GM19467 (cell line): ENCODE results near the gene USP30.
"Not testable (repeated sequence)": the region's sequence is repeated elsewhere in the genome, so short reads cannot be mapped to it uniquely, and the experiment has no call there.

Experiments used
- ATAC-seq: cut with Tn5 transposase; IDR thresholded peaks from one replicate; pipeline ENCODE4 v1.9.1; 2021; ENCODE audit warnings: mild to moderate bottlenecking, moderate library complexity; ENCODE audit not compliant: unreplicated experiment

Gene USP30, protein sequence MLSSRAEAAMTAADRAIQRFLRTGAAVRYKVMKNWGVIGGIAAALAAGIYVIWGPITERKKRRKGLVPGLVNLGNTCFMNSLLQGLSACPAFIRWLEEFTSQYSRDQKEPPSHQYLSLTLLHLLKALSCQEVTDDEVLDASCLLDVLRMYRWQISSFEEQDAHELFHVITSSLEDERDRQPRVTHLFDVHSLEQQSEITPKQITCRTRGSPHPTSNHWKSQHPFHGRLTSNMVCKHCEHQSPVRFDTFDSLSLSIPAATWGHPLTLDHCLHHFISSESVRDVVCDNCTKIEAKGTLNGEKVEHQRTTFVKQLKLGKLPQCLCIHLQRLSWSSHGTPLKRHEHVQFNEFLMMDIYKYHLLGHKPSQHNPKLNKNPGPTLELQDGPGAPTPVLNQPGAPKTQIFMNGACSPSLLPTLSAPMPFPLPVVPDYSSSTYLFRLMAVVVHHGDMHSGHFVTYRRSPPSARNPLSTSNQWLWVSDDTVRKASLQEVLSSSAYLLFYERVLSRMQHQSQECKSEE

DNA sequence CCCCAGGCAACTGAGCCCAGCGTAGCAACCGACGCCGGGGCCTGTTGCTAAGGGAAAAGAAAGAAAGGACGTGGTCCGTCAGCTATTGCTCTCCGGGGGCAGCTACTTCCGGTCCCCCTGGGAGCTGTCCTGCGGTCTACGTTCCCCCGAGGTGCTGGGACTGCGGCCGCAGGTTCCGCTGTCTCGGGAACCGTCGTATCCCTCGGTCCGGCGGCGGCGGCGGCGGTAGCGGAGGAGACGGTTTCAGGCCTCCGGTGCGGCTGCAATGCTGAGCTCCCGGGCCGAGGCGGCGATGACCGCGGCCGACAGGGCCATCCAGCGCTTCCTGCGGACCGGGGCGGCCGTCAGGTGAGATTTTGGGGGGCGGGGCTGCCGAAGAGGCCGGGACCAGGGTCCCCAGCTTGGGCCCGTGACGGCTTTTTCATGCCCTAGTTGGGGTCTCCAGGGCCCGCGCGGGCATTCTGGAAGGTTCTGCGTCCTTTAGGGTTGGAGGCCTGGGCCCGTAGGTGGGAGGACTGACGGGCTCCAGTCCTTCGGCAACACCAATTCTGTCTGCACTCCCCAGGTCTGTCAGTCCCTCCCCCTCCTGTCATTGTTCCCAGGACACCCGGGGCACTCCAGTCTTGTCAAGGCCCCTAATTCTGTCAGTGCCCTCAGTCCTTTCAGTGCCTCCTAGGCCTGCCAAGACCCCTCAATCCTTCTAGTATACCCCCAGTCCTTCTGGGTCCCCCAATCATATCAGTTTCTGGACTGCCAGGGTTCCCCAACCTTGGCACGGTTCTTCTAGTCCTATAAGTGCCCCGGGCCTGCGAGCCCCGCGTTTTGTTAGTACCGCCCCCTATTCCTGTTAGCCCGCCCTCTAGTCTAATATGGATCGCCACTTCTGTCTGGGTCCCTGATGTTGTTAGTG is at the start of gene USP30:
USP30 (plus strand) TSS at position 163 of the 910 bp plus-strand sequence; CDS start at position 266, 103 bp downstream.
- ATAC-seq = peak; percentile 54

DNA sequence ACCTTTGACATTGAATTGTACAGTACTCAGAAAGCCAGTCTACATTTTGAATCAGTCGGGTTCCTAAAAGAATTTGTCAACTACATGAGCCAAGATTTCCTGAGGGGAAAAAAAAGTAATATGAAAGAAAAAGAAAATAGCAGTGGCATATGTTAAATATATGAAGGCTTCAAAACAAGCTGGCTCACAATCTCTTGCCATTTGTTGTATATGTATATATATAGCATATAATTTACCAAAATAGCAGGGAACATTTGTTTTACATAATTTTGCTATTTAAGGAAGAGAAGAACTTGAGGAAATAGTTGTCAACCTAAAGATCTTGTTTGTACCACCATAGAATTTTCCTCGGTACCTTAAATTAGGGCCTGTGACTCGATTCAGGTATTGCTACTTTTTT is 48.4 kb upstream of the USP30 start:
- ATAC-seq = no peak

DNA sequence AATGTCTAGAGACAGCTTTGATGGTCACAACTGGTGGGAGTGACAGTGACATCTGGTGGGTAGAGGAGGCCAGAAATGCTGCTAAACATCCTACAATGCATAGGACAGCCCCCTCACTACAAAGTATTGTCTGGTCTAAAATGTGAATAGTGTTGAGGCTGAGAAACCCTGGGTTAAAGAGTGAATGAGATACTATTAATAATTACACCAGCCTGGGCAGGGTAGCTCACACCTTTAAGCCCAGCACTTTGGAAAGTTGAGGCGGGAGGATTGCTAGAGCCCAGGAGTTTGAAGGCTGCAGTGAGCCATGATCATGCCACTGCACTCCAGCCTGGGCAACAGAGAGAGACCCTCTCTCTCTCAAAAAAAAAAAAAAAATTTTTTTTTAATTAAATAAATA is 42.6 kb upstream of the USP30 start:
- ATAC-seq = no peak

DNA sequence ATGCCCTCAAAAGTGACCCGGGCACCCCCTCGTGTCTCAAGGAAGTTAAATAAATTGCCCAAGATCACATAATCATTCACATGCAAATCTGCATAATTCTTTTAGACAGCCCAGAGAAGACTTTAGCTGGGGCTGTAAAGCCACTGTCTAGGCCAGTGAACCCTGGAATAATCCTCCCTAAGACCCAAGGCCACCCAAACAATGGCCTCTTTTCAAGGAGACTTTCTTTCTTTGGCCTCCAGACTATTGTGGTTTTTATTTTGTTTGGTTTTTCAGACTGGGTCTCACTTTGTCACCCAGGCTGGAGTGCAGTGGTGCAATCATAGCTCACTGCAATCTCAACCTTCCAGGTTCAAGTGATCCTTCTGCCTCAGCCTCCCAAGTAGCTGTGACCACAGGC is 42.1 kb upstream of the USP30 start:
- ATAC-seq = no peak

DNA sequence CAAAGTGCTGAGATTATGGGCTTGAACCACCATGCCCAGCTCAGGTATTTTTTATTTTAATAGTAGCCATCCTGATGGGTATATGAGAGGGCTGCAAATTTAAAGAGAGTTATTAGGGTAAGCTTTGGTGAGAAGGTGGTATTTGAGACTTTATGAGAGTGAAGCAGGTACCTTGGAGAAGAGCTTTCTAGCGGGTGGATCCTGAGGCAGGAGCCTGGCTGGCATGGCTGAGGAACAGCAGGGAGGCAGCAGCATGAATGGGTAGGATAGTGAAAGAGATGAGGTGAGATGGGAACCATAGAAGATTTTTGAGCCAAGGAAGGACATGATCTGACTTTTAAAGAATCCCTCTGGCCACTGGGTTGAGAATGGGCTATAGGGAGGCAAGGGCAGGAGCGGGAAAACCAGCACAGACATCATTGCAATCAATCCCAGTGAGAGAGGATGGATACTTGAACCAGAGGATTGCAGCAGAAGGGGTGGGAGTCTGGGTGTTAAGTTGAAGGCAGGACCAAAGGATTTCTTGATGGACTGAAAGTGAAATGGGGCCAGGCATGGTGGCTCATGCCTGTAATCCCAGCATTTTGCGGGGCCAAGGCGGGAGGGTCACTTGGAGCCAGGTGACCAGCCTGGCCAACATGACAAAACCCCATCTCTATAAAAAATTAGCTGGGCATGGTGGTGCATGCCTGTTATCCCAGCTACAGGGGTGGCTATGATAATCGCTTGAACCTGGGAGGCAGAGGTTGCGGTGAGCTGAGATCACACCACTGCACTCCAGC is 37.2 kb upstream of the USP30 start:
- ATAC-seq = no peak

DNA sequence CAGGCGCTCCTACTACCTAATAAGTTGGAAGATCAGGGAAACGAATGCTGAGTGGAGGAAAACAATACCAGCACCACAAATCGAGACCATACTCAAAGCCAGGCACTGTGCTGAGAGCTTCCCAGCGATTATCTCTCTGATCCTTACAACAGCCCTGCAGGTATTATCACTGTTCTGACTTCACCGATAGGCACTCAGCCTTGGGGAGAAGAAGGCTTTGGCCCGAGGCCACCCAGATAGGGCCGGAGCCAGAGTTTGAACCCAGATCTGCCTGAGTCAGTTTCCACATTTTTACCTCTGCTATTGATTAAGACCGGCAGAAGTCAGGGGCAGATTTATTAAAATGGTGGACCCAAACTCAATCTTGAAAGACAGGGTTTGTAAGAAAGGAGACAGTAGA is 36.4 kb upstream of the USP30 start:
- no peak for ATAC-seq

DNA sequence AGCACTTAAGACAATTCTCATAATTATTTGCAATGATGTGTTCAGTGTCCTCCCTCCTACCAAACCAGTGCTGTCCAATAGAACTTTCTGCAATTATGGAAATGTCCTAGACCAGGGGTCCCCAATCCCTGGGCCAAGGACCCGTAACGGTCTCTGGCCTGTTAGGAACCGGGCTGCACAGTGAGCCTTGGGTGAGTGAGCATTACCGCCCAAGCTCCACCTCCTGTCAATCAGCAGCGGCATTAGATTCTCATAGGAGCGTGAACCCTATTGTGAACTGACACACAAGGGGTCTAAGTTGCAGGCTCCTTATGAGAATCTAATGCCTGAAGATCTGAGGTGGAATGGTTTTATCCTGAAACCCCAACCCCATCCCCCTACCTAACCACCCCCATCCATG is 35.4 kb upstream of the USP30 start:
- no peak for ATAC-seq

DNA sequence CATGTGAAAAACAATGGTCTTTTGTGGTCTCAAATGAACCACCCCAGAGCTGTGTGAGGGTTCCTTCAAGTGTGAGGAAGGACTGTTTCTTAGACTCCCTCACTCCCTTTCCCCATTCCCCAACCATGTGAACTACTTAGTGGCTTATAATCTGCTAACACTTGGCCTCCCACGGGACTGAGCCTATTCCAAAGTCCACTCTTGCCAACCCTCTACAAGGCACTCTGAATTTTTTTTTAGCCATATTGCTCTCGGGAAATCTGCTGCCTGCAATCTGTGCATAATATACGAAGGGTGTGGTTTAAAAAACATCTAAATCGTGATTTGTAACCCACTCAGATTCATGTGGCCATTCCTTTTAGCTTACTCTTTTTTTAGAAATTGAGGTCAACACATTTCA is 34.1 kb upstream of the USP30 start:
- no peak for ATAC-seq

DNA sequence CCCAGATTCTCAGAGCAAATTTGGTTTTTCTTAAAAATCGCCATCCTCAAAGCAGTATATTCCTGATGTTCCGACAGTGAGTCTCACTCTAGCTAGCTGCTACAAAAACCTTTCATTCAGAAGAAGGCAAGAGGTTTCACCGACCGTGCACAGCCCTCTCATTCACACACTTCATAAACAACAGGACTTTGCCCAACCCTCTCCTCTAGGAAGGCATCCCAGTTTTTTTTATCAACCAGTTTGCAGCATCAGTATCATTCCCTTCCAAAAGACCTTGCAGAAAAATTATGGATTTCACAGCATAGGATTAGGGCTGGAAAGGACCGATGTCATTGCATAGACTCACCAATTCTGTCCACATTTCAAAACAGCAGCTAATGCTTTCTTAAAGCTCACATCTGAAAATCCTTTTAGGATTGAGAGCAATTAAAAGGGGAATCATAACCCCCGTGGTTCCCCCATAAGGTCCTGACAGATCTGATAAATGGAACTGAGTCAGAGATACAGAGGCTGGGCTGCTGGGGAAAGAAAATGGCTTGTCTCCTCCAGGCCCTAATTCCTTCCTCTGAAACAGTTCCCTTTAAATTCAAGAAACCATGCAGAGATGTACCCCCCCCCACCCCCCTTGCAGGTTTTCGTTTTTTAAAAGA is 32.1 kb upstream of the USP30 start:
- no peak for ATAC-seq

DNA sequence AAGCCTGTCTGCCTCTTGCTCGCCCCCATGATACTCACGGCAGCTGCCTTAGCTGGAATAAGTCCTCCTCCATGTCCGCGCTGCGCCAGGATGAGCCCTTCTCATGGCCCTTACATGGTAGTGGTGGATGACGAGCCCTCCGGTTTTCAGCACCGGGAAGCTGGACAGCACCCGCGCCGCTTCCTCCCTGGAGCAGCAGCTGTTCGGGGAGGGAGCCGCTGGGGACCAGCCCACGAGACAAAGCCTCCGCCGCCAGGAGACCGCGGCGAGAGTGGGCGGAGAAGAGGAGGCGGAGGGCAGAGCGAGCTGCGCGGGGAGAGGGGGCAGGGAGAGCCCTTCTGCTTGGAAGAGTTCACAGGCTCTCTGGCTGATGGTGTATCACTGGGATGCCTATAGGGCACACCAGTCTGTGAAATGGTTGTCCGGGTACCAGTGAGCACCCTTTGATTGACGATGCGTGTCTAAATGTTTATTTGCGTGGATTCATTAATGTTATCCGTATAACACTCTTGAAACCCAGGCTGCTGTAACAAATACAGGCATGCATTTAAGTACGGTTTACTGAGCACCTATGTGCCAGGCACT is 31.5 kb upstream of the USP30 start, which contains the start of gene SVOP:
SVOP (minus strand) TSS at position 273 of the 585 bp plus-strand sequence; CDS start at position 73, 200 bp downstream.
- ATAC-seq = no peak

DNA sequence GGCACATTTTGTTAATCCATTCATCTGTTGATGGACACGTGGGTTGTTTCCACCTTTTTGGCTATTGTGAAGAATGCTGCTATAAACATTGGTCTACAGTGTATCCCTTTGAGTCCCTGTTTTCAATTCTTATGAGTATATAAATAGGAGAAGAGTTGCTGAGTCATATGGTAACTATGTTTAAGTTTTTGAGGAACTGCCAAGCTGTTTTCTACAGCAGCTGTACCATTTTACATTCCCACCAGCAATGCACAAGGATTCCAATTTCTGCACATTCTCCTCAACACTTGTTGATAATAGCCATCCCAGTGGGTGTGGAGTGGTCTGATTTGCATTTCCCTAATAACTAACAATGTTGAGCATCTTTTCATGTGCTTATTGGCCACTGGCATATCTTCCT is 24.6 kb upstream of the USP30 start:
- no peak for ATAC-seq

DNA sequence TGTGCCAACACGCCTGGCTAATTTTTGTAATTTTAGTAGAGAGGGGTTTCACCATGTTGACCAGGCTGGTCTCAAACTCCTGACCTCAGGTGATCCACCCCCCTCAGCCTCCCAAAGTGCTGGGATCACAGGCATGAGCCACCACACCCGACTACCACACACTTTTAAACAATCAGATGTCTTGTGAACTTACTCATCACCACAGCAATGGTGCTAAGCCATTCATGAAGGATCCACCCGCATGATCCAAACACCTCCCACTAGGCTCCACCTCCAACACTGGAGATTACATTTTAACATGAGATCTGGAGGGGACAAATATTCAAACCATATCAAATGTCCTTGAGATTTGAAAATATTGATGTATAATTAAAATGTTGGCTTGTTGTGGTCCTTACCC is 23.8 kb upstream of the USP30 start:
- not testable (repeated sequence) for ATAC-seq

DNA sequence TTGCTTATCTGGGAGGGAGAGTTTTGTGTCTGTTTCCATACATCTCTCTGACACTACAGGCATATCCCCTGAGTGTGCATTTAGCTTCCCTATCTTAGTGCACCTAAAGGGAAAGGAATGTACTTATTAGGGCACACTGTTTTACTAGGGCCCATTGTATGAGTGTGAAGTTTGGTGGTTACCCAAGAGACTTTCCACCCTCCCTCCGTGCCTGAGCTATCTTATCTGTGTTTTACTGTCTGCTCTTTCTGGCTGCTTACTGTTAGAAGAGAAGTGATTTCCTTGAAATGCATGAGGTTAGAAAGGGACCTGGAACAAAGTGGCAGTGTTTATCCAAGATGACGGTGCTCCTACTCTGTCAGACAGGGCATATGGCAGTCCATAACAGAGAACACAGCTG is 23.0 kb upstream of the USP30 start:
- no peak for ATAC-seq

DNA sequence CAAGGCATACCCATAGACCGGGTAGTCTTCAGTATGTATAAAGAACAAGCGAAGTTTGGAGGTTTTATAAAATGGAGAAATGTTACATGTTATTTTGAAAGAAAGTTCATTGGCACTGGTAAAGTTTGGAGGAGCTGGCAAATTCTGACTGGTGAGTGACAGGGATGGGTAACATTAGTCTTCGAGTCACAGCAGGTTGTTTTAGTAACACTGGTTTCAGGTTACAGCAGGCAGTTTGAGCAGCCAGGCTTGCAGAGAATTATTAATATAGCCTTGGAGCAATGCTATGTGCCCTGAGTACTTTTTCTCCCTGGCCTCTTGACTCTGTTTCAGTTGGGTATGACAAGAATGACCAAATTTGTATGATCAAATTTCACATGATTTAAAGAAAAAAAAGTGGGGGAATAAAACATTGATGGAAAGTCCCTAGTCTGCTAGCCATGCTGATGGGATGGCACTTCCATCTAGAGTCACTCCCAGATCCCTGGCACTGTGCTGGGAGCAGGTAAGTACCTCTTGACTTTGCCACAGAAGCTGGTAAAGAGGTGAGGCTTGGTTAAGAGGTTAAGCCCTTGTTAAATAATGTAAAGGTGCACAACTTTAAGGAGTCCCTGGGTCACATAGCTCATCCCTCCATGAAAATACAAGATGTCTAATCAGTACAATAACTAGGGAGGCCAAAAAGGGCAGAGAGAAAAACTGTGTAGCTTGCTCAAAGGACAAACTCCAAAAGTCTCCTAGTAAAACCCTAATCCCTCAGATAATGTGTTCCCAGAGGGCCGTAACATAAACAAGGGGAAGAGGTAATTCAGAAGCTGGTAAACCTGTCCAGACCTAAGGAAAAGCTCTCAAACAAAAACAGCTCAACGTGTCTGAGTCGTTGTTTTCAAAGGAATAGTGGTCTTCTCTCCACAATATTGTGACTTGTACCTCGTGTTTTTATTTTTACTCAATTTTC is 18.9 kb upstream of the USP30 start:
- ATAC-seq = no peak

DNA sequence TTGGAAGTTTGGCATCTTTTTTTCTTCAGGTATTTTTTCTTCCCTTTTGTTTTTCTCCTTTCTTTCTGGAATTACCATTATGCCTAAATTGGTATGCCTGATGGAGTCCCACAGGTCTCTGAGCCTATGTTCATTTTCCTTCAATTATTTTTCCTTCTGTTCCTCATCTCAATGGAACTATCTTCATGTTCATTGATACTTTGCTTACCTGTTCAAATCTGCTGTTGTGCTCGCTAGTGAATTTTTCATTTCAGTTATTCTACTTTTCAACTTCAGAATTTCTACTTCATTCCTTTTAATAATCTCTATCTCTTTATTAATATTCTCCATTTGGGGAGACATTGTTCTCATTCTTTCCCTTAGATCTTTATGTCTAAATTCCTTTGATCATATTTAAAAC is 15.4 kb upstream of the USP30 start:
- ATAC-seq = no peak

DNA sequence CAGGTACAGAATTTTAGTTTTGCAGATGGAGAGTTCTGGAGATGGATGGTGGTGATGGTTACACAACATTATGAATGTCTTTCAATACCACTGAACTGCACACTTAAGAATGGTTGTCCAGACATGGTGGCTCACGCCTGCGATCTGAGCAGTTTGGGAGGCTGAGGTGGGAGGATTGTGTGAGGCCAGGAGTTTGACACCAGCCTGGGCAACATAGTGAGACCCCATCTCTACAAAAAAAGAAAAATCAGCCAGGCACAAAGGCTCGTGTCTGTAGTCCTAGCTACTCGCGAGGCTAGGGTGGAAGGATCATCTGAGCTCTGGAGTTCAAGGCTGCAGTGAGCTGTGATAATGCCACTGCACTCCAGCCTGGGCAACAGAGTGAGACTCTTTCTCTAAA is 8.1 kb upstream of the USP30 start:
- no peak for ATAC-seq

DNA sequence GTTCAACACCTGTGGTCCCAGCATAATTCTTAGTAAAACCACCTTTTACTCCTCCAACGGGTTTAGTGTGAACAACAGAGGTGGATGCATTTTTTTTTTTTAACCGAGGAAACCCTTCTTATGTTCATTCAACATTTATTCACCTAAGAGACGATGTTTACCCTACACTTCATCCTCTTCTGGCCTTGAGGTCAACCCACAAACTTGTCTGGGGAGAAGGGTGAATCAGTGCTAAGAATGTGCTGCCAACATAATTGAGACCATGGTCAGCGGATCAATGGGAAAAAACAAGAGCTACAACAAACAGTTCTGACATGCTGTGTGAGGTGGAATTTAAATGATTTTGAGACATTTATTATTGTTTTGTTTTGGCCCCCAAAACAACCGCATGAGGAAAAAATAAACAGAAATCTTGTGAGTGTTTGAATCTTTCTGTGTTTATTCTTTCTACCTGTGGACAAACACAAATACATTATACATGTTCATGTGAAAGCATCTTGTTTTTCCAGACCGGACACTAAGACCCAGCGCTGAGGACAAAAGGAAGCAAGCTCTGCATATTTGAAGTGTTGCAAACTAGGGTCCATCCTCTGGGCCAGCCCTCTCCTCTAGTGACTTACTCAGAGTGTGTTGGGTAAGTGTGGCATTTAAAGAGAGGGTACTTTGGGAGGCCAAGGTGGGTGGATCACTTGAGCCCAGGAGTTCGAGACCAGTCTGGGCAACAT is 5.1 kb upstream of the USP30 start:
- no peak for ATAC-seq

DNA sequence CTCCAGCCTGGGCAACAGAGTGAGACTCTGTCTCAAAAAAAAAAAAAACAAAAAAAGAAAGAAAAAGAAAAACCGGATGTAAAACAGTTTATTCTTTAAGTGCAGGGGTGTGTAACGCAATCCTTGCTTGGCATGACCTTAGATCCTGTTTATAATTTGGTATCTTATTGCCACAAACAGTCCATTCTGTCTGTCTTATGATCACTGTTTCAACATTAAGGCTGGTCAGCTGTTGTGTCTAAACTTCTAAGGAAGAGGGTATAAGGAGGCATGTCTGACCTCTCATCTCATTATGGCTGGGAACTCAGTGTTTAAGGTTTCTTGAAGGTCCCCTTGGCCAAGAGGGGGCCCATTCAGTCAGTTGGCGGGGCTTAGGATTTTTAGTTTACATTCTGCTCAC is 3.7 kb upstream of the USP30 start:
- ATAC-seq = not testable (repeated sequence)
